GM12878 (cell line): ENCODE results near the gene RYR2. TPM values are rescaled to one million over a fixed set of nuclear protein-coding genes. Genes with fewer than 3 reads are reported as not detected.

Experiments used
- ATAC-seq: fragments of 200-7000 bp; cut with Tn5 transposase; 3 replicates; pipeline ENCODE4 v1.9.1; 2020; ENCODE audit warnings: mild to moderate bottlenecking, moderate library complexity
- BruUV-seq: library from RNA; stranded (reverse); fragments of 400-500 nt; replicated peaks from 2 replicates; lab custom pipeline; 2021; lab: Mats Ljungman, UMichigan
- CTCF ChIA-PET: fragments of 300-600 bp; sonication (Branson Sonifier 250); formaldehyde crosslinking; extraction: SDS; loops from one replicate; lab custom pipeline; 2021; ENCODE audit warnings: inconsistent platforms; lab: Yijun Ruan, JAX
- POLR2A ChIA-PET: fragments of 350-600 bp; formaldehyde crosslinking; extraction: SDS; loops from one replicate; lab custom pipeline; 2021; ENCODE audit warnings: inconsistent platforms; lab: Charles Lee
- RAD21 ChIA-PET: fragments of 300-600 bp; sonication (Branson Sonifier 250); formaldehyde crosslinking; loops from one replicate; lab custom pipeline; 2023; ENCODE audit warnings: antibody characterized with exemption; ENCODE audit not compliant: unreplicated experiment; lab: Charles Lee
- SMC1A ChIA-PET: fragments of 300-600 bp; sonication (Branson Sonifier 250); formaldehyde crosslinking; loops from one replicate; lab custom pipeline; 2023; ENCODE audit not compliant: unreplicated experiment, uncharacterized antibody; lab: Charles Lee
- DNase-seq: peaks from one replicate; pipeline ENCODE4 v3.0.0-alpha.2; 2011; ENCODE audit warnings: low read depth, low spot score
- FAIRE-seq: peaks from 3 replicates; lab custom pipeline; 2011; peaks lifted over from hg19 to GRCh38; lab: Jason Lieb, UNC
- H2AFZ ChIP-seq: 2 replicates; pipeline ENCODE4 v1.6.0; 2011; ENCODE audit warnings: low read depth, low read length, control low read depth; ENCODE audit not compliant: control insufficient read depth
- H3K27ac ChIP-seq: 2 replicates; pipeline ENCODE4 v1.5.1; 2011; ENCODE audit warnings: control low read depth; ENCODE audit not compliant: control insufficient read depth, insufficient read depth
- H3K27me3 ChIP-seq, 2 experiments: replicated peaks in 1 of 2; 2 replicates each; pipeline versions ENCODE4 v1.6.0 to v1.6.1; 2011; ENCODE audit warnings: low read length in 1 of 2; ENCODE audit not compliant: control insufficient read depth in 2 of 2, insufficient read depth in 2 of 2
- H3K36me3 ChIP-seq, 2 experiments: 2 replicates each; pipeline ENCODE4 v1.5.1; 2011; ENCODE audit warnings: low read length in 1 of 2; ENCODE audit not compliant: control insufficient read depth in 2 of 2, insufficient read depth in 2 of 2
- H3K4me1 ChIP-seq: 2 replicates; pipeline ENCODE4 v1.6.1; 2011; ENCODE audit warnings: mild to moderate bottlenecking, low read length, moderate library complexity, mixed read lengths; ENCODE audit not compliant: control insufficient read depth, insufficient read depth
- H3K4me2 ChIP-seq: 2 replicates; pipeline ENCODE4 v1.6.0; 2011; ENCODE audit warnings: control low read depth; ENCODE audit not compliant: control insufficient read depth, insufficient read depth
- H3K4me3 ChIP-seq: fragments of 200-600 bp; sonication (generic); 2 replicates; pipeline ENCODE4 v1.5.1; 2016
- H3K79me2 ChIP-seq: 2 replicates; pipeline ENCODE4 v1.6.0; 2011; ENCODE audit warnings: low read length; ENCODE audit not compliant: control insufficient read depth, insufficient read depth
- H3K9ac ChIP-seq: 2 replicates; pipeline ENCODE4 v1.8.0; 2011; ENCODE audit warnings: low read length, control low read depth, mixed read lengths; ENCODE audit not compliant: control insufficient read depth, insufficient read depth
- H3K9me3 ChIP-seq: replicated peaks from 3 replicates; pipeline ENCODE4 v1.5.1; 2011; ENCODE audit warnings: mild to moderate bottlenecking, low read length; ENCODE audit not compliant: control insufficient read depth, insufficient read depth
- H4K20me1 ChIP-seq: 2 replicates; pipeline ENCODE4 v1.6.0; 2011; ENCODE audit not compliant: control insufficient read depth, insufficient read depth
- MXI1 ChIP-seq: fragments of 150-350 bp; IDR thresholded peaks from 2 replicates; pipeline ENCODE4 v1.6.1; 2011; ENCODE audit warnings: low read depth, mild to moderate bottlenecking, inconsistent platforms, low read length, improper control_type of control experiment
- NFYA ChIP-seq: IDR thresholded peaks from 2 replicates; pipeline ENCODE4 v1.6.1; 2011; ENCODE audit warnings: low read depth, mild to moderate bottlenecking, low read length, improper control_type of control experiment, borderline replicate concordance
- ZNF217 ChIP-seq: fragments of 450-650 bp; IDR thresholded peaks from 2 replicates; pipeline ENCODE4 v1.6.1; 2017; ENCODE audit warnings: antibody characterized with exemption, mild to moderate bottlenecking
- WGBS: methylation state at CpG from one replicate; pipeline ENCODE4 v1.1.6; 2016; ENCODE audit warnings: low lambda C conversion rate; ENCODE audit not compliant: insufficient replicate concordance, insufficient coverage; ENCODE audit errors: missing lambda C conversion rate; 5-methylcytosine and 5-hydroxymethylcytosine counted together
- in situ Hi-C: fragments of 300-500 bp; cut with MboI; formaldehyde crosslinking; loops from 9 replicates; pipeline ENCODE4 v1.14.3; 2018; ENCODE audit warnings: mixed read lengths
- intact Hi-C: fragments of 100-400 bp; cut with micrococcal nuclease; formaldehyde crosslinking; loops from one replicate; pipeline ENCODE4 v1.14.2; 2022; ENCODE audit not compliant: unreplicated experiment
- polyA plus RNA-seq, 11 experiments: library from polyadenylated mRNA; depleted of rRNA in 4 of 11; unstranded in 6 of 11; stranded (reverse) in 5 of 11; fragments of >200 nt; fragmentation: Nextera tagmentation in 4 of 11; fragmentation: Illumina TruSeq in 1 of 11; extraction: Ambion mirVana in 4 of 11; extraction: Trizol in 1 of 11; gene quantifications; 1 replicate in 1 of 11; 2 replicates in 10 of 11; pipeline versions ENCODE4 v1.2.1 to v1.2.3, GENCODE V29; 2011 to 2016; ENCODE audit warnings: inconsistent platforms in 2 of 11, missing spikeins in 2 of 11, low read depth in 1 of 11
- total RNA-seq, 4 experiments: library from RNA; depleted of rRNA in 3 of 4; stranded (reverse); fragments of >200 nt in 3 of 4; fragmentation: Illumina TruSeq in 1 of 4; extraction: Trizol in 1 of 4; gene quantifications; 2 replicates each; pipeline versions ENCODE4 v1.2.1 to v1.2.3, GENCODE V29; 2013 to 2021
- TF ChIP-seq, protein P1 (sequence below): IDR thresholded peaks from 2 replicates; pipeline ENCODE4 v1.6.1; 2011; ENCODE audit warnings: low read depth, low read length, improper control_type of control experiment, borderline replicate concordance
- TF ChIP-seq, protein P2 (sequence below), 3 experiments: IDR thresholded peaks in 2 of 3; conservative IDR thresholded peaks in 1 of 3; 2 replicates each; pipeline ENCODE4 v1.5.1; 2011; ENCODE audit warnings: low read depth in 3 of 3, low read length in 3 of 3, mild to moderate bottlenecking in 3 of 3, control low read depth in 2 of 3, moderate library complexity in 2 of 3, inconsistent platforms in 1 of 3, mixed read lengths in 1 of 3; ENCODE audit not compliant: control insufficient read depth in 2 of 3, insufficient read depth in 1 of 3; ENCODE audit errors: extremely low read depth in 1 of 3

The RYR2 gene
- total and polyA plus RNA-seq, 10 of the 15 experiments (the other 5 are each of a cell fraction or from before 2014, with no cell fraction given), result 0.01 to 0.04 TPM; not detected in 8

DNA sequence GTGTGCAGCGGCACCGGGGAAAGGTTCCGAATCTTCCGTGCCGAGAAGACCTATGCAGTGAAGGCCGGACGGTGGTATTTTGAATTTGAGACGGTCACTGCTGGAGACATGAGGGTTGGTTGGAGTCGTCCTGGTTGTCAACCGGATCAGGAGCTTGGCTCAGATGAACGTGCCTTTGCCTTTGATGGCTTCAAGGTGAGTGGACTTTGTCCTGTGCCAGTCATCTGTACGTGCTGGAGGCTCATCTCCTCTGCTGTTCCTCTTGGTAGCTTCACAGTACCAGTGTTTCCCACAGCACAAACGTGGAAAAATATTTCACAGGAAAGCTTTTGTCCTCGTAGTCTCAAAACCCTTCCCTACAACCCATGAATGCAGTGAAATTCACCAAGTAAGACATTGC, 524.6 kb downstream of the RYR2 start (continued):
- TF ChIP-seq MXI1 (no peak), NFYA (no peak)
- TF ChIP-seq, protein P1, sequence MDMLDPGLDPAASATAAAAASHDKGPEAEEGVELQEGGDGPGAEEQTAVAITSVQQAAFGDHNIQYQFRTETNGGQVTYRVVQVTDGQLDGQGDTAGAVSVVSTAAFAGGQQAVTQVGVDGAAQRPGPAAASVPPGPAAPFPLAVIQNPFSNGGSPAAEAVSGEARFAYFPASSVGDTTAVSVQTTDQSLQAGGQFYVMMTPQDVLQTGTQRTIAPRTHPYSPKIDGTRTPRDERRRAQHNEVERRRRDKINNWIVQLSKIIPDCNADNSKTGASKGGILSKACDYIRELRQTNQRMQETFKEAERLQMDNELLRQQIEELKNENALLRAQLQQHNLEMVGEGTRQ, result no peak

DNA sequence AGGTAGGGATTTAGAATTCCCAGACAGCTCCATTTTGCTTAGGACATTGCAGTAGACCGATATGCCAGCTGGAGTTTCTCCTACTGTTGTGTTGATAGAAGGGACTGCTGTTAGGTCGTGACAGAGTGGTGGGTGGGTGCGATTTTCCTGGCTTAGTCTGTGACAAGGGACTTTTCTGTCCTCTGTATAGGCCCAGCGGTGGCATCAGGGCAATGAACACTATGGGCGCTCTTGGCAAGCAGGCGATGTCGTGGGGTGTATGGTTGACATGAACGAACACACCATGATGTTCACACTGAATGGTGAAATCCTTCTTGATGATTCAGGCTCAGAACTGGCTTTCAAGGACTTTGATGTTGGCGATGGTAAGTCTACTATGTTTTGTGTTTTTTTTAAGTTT, 527.0 kb downstream of the RYR2 start:
- Histone ChIP-seq H3K79me2 (no peaks in the 10 kb centered on the region), H3K9ac (no peak overlapping the region), H3K27ac (no peak overlapping the region), H3K9me3 (no peaks in the 10 kb centered on the region), H3K36me3 (no peaks in the 10 kb centered on the region), H2AFZ (no peak overlapping the region), H3K4me2 (no peak overlapping the region), H3K27me3 (no peaks in the 10 kb centered on the region; a peak in 1 of 4 replicates), H3K4me3 (no peak overlapping the region), H3K4me1 (no peaks in the 10 kb centered on the region), H4K20me1 (no peaks in the 10 kb centered on the region)
- no peak for TF ChIP-seq ZNF217
- TF ChIP-seq, protein P2, sequence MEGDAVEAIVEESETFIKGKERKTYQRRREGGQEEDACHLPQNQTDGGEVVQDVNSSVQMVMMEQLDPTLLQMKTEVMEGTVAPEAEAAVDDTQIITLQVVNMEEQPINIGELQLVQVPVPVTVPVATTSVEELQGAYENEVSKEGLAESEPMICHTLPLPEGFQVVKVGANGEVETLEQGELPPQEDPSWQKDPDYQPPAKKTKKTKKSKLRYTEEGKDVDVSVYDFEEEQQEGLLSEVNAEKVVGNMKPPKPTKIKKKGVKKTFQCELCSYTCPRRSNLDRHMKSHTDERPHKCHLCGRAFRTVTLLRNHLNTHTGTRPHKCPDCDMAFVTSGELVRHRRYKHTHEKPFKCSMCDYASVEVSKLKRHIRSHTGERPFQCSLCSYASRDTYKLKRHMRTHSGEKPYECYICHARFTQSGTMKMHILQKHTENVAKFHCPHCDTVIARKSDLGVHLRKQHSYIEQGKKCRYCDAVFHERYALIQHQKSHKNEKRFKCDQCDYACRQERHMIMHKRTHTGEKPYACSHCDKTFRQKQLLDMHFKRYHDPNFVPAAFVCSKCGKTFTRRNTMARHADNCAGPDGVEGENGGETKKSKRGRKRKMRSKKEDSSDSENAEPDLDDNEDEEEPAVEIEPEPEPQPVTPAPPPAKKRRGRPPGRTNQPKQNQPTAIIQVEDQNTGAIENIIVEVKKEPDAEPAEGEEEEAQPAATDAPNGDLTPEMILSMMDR (IDR thresholded peaks at IDR 0.05 in 2 of 3, conservative IDR thresholded peaks at IDR 0.05 in 1 of 3; ENCODE audit: control insufficient read depth in 2 of 3, extremely low read depth in 1 of 3, insufficient read depth in 1 of 3, low read depth in 3 of 3, low read length in 3 of 3), result no peak
- ChIA-PET POLR2A (no interaction called here), CTCF (no interaction called here), RAD21 (no interaction called here), SMC1A (no interaction called here)
- no peak for ATAC-seq
- DNase-seq, result no peak
- intact Hi-C loops (loop anchor here (10.0 kb wide), 2 partner anchors 814 to 1464 kb away; no protein-coding TSS in a partner anchor), in situ Hi-C loops (loop anchor here (10.0 kb wide), 3 partner anchors 814 to 1464 kb away; partner anchors contain the start of gene HEATR1)
- WGBS, result 51% methylated on average over 9 of the region's 9 CpGs
- no peak for FAIRE-seq
- no TSS peak for BruUV-seq
